Stimulated activated CD8-positive, alpha-beta memory T cell treated with anti-CD3 and anti-CD28 coated beads, Interleukin-15, amount 100 ng/mL, for 48 hours (primary cell): ENCODE measurements around the gene GARNL3.

ENCODE experiments used
- DNase-seq, 2 donors: peaks; one replicate each; pipeline ENCODE4 v3.0.0-alpha.2; 2020; ENCODE audit warnings: low read depth in 2 of 2

Gene GARNL3

DNA sequence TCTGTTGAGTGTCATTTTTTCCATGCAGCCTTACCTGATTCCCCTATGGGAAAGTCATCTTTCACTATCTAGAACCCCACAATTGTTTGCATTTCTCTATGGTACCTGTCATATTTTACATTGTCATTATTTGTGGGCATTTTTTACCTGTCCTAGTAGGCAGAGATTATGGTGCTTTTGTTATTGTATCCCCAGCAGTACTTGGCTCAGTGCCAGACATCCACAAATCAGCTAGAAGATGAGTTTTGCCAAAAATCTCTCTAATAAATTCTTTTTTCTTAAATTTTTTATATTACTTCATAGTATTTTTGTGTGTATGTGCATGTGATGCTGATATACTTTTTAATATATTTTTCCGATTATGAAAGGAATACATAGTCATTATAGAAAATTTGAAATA is 13.2 kb downstream of the GARNL3 start:
- DNase-seq: no peak

DNA sequence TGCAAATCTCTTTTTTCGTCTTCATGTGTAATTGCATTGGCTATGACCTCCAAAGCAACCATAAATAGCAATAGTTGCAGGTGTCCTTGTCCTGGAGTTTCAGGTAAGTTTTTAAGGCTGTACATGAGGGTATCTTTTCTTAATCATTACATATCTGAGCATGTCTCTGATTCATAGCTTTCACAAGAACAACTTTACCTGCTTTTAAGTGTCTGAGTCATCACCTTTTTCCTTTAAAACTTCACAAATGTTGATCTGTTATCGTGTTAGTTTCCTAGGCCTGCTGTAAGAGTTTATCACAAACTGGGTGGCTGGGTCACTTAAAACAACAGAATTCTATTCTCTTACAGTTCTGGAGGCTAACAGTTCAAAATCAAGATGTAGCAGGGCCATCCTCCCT is 13.8 kb downstream of the GARNL3 start:
- no peak for DNase-seq

DNA sequence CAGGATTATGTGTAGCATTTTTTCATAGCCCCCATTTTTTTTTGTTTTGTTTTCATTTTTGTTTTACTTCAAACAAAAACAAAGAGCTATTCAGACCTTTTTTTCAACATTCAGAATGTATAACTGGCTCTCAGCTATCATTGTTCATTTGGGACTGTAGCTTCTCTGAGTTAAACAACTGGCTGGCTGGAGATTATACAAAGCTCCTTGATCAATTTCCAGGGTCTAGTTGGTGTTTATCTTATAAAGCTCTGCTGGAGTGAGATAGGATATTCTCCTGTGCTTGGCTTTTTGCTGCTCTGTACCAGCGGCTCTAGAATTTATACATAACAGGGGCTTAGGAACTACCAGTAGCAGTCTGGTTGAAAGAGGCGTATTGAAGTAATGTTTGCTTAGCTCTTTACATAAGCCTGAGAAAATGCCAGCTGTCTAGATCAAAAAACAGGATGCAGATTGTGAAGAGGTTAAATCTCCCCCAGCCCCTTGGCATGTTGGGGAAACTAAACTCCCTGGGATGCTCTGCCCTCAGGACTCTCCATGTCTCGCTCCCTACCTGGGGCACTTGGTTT is 15.2 kb downstream of the GARNL3 start:
- DNase-seq: no peak

DNA sequence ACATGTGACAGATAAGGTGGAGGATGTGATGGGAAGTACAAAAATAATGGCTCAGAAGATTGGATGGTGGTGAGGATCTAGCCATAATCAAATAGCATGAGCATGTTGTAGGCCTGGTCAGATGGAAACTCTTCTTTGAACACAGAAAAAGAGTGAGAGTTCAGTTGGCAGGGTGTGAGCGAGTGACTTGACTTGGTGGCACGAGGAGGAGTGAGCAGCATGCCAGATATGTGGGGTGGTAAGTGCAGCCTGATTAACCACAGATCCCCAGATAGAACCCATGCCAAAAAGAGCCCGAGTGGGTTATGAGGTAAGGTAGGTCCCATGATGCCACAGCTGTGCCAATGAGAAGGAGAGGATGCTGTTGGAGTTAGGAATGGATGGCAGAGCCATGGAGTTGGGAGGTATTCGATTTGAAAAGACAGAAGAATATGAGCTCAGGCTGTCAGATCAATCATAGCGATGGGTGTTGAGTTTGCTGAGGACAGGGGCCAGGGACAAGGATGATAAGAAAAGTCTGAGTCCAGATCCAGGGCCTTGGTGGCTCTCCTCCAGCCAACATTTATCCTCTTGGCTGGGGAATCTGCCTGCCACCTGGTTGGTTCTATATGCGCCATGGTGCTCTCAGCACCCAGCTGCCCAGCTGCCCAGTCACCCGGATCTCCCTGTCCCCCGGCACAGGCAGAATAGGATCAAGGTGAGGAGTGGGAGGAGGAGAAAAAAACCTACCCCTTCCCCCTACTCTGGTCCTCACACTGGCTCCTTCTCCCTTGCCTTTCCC is 16.5 kb downstream of the GARNL3 start:
- DNase-seq: no peak

DNA sequence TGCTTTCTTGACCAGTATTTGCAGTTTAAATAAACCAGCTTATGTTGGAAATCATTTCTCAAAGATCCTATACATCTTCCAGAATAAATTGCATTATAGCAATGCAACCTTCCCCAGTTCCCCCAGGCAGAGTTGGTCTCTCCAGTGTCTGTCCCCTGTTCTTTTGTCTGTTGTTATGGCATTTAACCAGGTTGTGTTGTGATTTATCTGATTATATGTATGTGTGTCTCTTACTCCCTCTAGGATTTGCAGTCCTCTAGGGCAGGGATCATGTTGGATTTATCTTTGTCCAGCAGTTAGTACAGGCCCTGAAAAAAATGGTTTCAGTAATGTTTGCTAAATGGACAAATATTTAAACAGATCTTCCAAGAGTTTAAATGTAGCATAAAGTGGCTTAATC is 17.3 kb downstream of the GARNL3 start:
- DNase-seq: no peak

DNA sequence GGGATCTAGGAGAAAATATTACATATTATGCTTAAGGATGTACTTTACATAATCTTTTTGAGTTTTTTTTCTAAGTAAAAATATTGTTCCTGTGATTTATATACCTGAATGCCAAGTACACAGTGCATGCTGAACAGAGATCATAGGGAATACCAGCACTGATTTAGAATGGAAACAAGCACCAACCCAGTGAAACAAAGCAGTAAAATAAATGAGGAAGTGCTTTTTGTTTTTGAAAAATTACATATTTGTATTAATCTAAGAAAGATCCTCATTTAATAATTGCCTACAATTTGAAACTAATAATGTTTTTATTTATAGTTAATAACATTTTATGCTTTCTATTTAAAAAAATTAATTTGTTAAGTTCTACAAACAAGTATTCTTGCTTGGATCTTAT is 18.0 kb downstream of the GARNL3 start:
- DNase-seq: no peak

DNA sequence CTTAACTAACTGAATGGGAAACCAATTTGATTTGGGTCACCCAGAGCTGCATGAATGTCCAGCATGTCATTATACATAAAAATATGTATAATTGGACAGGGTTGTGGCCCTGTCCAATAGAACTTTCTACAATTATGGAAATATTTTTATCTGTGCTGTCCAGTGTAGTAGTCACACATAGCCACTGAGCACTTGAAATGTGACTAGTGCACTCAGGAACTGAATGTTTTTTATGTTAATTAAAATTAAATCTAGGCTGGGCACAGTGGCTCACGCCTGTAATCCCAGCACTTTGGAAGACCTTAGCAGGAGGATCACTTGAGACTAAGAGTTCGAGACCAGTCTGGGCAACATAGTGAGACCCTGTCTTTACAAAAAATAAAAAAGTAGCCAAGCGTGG is 18.6 kb downstream of the GARNL3 start:
- no peak for DNase-seq

DNA sequence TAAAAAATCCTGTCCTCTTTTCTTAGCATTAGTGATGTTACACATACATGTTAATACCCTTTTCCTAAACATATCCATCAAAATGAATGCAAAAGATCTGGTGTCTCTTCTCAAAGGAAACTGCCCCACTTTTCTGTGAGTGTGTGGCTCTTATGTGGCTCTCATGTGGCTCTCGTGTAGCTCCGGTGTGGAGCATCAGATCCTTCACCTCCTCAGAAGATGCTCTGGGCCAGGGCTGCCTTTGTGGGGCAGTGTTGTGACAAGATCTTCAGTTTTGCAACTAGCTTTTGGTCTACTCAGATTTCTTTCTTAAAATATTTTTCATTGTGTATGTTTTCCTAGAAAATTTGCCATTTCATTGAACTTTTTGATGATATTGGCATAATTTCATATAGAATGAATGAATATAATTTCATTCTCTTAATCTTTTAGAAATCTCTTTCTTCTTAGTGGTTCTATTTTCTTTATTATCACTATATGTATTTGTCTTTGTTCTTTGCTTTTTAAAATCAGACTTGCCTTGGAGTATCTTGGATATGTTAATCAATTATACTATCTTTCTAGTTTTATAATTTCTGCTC is 19.4 kb downstream of the GARNL3 start:
- no peak for DNase-seq

DNA sequence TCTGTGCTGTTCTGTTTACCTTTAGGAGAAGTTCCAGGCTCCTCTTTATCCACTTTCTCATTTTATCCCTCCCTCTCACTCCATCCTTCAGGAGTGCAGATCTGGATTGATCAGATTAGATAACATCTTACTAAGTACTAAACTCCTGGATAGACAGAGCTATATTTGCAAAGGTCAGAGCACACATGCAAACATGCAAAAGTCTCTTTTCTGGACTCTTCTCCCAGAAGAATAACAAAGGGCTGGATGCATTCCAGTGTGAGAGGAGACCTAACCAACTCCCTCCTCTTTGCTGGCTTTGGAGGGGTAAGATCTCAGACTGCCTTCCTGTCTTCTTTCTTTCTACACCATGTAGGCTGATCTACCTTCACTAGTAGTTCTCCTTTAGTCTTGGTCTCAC is 21.4 kb downstream of the GARNL3 start:
- no peak for DNase-seq

DNA sequence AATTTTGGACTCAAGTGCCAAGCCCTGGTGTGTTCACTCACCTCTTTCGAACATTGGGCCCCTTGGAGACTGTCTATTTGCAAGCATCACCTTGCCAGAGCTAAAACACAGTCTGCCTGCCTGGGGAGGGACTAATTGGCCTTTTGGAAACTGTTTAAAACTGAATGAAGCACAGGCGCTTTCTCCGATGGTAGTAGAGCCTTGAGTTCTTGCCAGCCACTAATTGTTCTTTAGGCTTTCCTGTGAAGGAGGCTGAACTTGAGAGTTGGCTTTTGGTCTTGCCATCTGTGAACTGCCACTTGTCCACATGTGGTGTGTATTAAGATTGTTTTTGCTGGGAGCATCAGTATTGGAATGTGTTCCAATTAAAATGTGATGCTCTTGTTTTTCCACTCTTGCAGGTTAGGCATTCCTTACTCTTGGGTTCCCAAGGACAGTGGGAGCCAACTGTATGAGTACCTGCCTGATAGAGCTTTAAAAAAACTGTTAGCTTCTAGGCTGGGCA is 26.0 kb downstream of the GARNL3 start:
- no peak for DNase-seq

DNA sequence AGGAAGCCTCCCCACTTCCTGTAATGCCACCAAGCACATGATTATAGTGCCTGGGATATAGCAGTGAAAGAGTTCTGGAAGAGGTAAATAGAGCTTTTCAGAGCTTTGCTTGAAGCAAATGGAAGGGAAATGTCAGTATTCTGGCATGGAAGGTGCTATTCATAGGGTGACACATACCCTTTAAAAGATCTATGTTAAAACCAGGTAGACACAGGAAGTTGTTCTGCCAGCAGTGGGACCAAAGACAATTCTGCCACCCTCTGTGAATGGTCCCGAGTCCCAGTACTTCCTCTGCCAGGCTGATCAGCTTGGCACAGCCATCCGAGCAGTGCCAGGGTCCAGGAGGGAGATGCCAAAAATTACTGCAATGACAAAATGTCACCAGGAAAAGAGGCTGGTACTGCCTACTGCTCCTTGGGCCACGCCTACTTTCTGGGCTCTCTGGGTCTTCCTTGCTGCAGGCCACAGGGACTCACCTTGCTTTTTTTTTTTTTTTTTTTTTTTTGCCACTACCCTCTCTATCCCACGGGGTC is 26.7 kb downstream of the GARNL3 start:
- DNase-seq: no peak

DNA sequence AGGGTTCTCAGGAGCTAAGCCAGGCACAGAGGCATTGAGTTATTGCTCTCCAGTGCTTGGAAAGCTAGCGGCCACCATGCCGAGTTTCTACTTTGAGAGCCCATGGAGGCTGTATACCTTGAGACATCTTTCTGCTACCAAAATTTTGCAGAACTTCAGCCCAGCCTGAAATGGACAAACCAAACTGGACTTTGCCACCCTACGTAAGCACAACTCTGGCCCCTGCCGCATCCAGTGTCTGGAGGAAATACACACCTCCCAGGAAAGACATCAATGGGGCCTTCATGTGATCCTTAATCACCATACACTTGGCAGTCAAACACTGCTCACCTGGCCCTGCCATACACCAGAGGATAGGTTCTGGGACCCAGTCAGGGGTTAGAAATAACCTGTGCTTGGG is 27.8 kb downstream of the GARNL3 start:
- DNase-seq: no peak

DNA sequence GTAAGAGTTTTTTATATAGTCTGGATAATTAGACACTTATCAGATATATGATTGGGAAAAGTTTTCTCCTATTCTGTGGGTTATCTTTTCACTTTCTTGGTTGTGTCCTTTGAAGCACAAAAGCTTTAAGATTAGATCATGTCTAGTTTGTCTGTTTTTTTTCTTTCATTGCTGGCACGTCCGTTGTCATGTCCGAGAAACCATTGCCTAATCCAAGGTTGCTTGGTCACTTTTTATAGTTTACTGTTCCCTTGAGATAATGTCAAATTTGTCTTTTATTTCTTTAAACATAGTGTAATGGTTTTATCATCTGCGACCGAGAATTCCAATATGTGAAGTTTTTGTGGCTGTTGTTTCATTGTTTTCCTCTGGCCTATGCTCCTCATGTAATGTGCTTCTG is 28.8 kb downstream of the GARNL3 start:
- no peak for DNase-seq

DNA sequence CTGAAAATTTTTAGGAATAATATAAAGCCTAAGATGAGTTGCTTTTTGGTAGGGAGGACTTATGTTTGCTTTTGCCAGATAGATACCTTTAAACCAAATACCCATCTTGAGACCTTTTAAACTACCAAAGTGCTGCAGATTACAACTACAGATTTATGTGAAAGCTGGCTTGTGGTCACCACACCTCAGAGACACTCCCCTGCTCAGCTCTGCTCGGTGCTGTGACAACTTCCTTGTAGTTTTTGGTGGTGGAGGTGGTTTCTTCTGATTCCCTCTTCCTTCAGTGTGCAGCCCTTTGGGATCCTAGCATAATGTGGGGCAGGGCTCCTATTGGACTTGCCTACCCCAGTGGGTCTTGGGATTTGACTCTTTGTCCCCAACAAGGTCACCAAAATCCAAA is 29.2 kb downstream of the GARNL3 start:
- no peak for DNase-seq

DNA sequence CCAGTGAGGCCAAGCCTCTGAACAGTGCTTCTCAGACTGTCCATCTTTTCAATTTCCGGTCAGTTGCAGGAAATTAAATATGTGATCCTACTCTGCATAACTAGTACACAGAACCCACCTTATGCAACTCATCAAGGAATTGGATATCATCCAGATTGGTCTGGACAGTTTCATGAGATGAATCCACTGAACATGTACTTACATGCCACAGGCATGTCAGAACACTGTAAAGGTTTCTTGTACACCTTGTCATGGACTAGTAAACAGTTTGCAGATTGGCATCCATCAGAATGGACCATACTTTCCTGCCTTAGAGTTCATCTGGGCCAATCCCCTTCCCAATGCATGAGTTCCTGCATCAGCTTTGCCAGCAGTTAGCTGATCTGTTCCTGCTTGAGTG is 30.4 kb downstream of the GARNL3 start:
- no peak for DNase-seq

DNA sequence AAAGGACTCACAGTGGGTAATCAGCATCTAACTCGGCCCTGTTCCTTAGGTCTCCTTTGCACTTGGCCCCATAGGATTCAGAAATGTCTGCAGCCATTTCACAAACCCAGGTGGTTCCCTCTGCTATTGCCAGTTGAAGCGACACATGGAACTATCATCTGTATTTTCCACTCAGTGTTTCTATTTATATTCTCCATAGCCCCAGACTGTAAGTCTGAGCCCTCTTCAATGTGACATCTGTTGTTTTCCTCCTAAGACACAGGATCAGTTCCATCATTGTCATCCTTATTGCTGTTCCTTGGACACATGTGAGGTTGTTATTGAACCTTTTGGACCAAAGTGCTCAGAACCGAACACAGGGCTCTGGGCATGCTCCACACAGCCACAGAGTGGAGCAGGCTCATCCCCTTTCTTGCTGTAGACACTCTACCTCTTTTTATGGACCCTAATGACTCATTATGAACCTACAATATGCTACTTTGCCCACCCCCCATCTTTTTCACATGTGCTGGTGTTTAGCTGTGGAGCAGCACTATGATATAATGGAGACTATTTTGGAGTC is 36.4 kb downstream of the GARNL3 start:
- no peak for DNase-seq

DNA sequence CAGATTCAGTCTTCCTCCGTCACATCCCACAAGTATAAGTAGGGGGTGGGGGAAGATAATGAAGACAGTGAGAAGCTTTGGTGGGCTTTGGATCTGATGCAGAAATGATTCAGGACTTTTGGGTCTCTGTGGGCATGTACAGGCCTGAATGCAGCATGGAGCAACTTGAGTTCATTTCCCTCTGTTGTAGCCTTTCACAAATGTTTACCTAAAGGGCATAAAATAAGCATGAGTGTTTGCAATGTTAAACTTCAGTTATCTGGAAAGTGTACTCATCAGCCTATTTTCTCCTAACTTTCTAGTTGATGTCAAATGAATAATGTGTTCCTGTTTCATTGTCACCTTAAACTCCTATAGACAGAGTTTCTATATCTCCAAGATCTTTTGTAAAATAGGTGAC is 39.3 kb downstream of the GARNL3 start:
- no peak for DNase-seq

DNA sequence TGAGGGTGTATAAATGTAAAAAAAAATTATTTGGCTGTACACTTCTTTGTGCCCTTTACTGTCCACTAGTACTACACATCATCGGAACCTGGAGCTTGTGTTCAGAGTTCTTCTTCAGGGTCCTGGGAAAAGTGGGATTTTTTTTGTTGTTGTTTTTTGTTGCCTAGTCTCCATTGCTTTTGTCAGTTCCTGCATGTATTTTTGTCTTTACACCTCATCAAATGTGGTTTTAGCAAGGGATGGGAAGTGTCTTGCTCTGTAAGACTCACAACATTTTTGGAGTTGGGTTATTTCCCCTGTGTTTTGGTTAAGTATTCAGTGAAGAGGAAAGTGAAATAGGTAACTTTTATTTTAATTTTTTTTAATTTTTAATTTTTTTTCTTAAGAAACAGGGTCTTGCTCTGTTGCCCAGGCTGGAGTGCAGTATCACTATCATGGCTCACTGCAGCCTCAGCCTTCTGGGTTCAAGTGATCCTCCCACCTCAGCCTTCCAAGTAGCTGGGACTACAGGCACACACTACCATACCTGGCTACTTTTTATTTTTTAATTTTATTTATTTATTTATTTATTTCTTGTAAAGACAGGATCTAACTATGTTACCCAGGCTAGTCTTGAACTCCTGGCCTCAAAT is 40.7 kb downstream of the GARNL3 start:
- no peak for DNase-seq

DNA sequence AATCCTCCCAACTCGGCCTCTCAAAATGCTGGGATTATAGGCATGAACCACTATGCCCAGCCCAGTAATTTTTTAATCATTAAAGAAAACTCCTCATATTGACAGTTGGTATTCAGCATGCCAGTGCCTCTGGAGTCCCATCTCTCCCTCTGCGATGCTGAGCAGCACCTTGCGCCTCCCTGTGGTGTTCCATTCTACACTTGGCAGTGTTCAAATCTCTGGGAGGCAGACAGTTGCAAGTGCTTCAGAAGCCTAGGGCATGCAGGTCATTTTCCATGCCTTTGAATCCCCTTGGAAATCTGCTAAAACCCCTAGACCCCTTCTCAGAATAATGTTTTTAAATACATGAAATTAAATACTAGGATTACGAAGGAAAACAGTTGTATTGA is 41.3 kb downstream of the GARNL3 start:
- DNase-seq: no peak

DNA sequence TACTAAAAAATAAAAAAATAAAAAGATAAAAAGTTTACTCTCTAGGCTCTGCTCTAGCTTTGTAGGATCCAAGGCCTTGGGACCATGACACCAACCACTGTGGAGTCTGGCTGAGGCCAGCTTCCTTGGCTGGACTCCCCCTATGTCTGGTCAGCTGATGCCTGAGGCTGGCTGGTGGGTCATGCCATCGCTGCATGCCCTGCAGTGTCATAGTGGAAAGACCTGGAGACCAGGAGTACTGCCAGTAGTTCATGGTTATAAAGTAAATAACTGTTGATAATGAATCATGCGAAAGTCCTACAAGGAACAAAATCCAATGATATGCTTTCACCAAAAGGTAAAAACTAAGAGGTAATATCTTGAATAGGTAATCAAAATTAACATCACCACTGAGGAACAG is 43.2 kb downstream of the GARNL3 start:
- no peak for DNase-seq

DNA sequence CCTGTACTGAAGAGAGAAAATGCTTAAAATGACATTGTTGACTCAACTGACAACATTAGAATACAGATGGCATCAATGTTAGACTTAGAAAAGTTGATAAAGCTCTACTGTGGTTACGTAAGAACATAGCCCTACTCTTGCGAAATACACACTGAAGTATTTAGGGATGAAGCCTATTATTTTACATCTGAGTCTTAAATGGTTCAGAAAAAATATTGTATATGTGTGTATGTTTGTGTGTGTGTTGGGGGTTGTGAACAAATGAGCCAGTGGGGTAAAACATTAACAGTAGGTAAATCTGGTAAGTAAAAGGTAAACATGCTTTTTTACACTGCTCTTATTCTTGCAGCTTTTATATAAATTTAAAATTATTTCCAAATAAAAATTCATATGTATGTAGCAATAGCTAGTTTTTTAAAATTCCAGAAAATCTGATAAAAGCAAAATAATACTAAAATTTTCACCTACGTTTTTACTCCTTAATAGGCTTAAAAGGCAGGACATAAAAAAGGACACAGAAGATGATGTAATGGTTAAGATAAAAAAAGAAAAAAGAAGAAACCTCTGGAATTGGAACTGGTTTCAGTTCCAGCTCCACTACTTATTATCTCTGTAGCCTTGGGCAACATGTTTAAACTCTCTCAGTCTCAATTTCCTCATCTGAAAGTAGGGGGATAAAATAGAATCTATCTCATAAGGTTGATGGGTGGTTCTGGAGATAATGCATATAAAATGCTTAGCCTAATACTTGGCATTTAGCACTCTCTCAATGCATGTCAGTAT is 44.3 kb downstream of the GARNL3 start:
- no peak for DNase-seq

DNA sequence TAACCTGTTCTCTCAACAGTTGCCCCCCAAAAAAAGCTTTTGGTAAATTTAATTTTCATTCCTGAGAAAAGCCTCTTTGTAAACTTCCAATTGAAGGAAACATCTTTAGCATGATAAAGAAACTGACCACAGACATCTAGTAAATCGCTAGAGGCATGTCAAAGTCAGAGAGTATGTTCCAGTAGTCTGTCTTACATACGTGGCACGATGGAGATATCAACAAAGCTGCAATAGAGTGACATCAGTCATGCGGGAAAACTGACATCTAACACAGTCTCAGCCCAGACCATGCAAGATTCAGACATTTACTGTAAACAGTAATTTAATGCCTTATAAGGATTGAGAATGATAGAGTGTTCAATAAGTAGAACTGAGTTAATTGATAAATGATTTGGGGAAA is 45.1 kb downstream of the GARNL3 start:
- no peak for DNase-seq
